ENCODE results near the gene DENND4B.

Gene DENND4B

GRCh38 chr1:153968972-153969371 lies 22.5 kb upstream of the DENND4B start:
- no peak for DNase-seq

GRCh38 chr1:153968408-153968807 lies 21.9 kb upstream of the DENND4B start:
- no peak for DNase-seq

DNA sequence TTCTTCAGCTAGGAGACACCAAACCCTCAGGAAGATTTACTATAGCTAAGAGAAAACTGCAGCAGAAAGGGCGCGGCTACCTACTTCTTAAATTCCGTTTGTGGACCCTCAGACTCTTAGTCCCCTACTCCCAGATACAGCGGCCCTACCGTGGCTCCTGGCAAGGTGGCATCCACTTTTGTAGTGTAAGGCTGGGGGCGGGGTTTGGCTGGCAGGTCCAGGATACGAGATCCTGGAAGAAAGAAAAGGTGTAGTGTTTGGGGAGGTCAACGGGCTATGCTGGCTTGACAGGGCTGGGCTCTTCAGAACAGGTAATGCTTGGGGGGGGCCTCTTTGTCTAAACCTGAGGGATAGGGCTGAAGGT lies 21.5 kb upstream of the DENND4B start:
- no peak for DNase-seq

DNA sequence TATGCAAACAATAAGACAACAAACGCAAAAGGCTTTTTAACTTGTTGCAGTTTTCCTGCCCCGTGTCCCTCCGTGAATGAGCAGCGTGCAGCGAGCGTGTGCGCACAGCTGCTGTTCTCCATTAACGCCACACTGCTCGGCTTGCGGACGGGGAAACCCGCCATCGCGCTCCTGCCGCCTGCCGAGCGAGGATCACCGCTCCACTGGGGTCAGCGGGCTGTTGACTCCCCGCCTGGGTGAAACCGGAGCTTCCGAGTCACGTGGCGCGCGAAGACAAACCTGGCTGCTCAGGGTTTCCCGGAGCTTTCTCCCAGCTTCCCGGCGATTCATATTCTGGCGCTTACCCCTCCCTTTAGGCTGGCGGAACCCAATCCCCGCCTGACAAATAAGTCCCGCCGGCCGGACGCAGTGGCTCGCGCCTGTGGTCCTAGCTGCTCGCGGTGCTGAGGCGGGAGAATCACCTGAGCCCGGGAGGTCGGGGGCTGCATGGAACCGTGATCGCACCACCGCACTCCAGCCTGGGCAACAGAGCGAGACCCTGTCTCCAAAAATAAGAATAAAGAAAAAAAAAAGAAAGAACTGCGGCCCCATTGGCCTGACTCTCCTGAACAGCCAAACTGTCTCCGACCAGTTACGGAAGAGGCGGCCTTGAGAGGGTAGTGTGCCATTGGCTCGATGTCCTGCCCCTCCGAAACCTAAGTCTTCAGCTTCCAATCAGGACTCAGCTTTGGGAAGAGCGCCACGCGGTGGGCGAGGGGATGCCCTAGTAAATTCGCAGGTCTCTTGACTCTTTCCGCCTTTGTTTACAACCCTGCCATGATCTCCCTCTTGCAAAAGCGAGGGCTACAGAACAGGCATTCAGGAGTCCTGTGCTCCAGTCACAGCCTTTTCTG lies 20.8 kb upstream of the DENND4B start, which contains the start of gene CREB3L4:
Gene CREB3L4 (plus strand): TSS at position 796 of the 893 bp plus-strand sequence. CDS start 624 bp downstream, outside the sequence.
- DNase-seq = peak; percentile 76 to 78

DNA sequence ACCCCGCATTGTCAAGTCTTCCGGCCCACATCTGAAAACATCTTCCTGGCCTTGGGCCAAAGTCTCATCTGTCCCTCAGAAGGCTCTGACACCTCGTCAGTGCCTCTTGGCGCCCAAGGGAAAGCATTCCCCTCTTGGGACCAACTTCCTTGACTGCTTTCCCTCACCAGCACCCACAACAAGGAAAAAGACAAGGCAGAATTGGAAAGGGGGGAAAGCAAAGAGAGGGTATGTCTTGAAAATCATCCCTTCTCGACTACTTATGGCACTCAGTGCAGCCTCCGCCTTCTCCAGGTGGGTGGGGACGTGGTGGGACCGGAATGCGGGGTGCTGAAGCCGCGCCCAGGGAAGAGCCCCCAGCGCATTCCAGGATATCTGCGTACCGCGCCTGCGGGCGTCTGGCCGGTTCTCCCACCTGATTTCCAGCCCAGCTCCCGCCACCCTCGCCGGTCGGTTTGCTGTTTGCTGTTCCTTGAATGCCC lies 17.4 kb upstream of the DENND4B start:
- no peak for DNase-seq

DNA sequence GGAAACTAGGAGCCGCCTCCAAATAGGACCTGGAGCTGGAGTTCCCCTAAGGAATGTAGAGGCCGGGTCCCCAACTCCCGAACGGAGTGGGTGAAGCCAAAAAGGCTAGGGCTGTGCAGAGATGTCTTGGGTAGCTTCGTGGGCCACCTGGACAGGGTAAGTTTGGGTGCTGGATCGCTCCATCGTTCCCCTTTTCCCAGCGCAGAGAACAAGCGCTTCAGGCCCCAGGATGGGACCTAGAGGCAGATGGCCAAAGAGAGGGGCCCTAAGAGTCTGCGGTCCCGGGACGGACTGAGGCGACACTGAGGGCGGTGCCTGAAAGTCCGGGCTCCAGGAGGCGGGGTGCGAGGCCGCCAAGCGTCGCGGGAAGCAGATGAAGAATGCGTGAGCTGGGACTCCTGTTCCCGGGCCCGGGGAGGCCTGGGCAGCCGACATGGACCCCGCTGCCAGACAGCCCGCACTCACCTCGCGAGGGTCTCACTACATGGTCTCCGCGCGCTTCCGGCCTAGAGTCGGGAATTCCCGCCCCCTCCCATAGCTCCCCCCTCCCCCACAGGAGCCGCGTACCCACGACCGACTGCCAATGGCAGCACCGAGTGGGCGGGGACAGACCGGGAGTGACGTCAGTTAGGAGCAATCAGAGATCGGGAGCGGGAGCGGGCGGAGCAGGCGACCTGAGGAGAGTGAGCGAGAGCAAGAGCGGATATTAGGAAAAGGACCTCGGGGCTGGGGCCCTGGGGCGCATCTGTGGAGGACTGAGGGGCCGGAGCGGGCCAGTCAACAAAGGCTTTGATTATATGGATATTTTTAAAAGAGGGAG lies 16.7 kb upstream of the DENND4B start, which contains the start of gene SLC39A1:
Gene SLC39A1 (minus strand): TSS at position 508 of the 820 bp plus-strand sequence. CDS start 822 bp downstream, outside the sequence.
- peak; percentile 96 to 98 for DNase-seq

GRCh38 chr1:153962088-153963029 lies 15.8 kb upstream of the DENND4B start:
- DNase-seq = no peak

GRCh38 chr1:153961421-153961820 lies 14.9 kb upstream of the DENND4B start:
- DNase-seq = no peak

DNA sequence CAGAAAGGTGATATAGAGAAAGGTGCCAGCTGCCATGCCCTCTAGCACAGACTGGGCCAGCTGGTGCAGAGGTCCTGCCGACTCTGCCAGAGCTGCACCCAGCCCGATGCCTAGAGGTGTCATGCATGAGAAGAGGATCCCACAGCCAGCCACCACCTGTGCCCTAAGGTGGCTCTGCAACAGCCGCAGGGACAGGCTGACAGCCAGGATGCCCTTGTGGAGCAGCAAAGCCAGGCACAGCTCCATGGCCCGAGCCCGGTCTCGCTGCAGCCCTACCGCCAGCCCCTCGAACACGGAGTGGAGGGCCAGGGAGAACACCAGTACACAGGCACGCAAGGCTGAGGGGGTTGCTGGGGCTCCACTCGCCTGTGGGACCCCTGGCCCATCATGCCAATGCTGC lies 13.7 kb upstream of the DENND4B start:
- DNase-seq = no peak

DNA sequence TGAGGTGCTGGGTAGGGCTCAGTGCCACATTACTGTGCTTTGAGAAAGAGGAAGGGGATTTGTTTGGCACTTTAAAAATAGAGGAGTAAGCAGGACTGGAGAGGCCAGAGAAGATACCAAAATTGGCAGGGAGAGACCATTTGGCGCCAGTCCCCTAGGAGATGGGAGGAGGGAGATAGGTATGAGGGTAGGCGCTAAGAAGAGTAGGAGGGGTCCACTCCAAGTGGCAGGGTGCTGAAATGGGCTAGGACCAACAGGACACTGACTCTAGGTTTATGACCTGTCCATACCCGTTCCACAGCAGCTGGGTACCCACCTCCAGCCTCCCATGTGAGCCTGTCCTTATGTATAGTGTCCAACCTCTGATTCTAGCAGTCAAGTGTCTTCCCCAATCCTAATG lies 12.9 kb upstream of the DENND4B start:
- no peak for DNase-seq

- DNase-seq = no peak
These were observed 12.4 kb upstream of the DENND4B start for GRCh38 chr1:153958961-153959260.

- peak; percentile 96 to 98 for DNase-seq
These were observed 11.8 kb upstream of the DENND4B start, which contains the start of gene CRTC2 for GRCh38 chr1:153958111-153958960. Gene CRTC2 (minus strand): TSS chr1:153958612. CDS start chr1:153958497, 115 bp downstream.

DNA sequence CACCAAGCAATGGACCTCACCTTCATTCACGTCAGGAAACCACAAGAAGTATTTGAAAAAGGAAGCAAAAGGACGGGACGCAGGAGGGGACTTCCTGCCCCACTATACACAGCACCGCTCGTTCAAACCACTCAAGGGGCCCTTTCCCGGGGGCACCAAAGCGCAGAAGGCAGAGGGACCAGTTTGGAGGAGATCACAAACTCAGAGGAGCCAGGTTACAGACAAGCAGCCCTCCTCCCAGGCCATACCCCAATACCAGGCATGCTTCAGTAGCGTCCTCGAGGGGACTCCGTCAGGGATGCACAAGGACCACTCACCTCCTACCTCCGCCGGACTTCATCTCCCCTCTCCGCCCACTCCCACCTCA lies 11.2 kb upstream of the DENND4B start:
- DNase-seq = peak in 1 of 2 donors; percentile 34

DNA sequence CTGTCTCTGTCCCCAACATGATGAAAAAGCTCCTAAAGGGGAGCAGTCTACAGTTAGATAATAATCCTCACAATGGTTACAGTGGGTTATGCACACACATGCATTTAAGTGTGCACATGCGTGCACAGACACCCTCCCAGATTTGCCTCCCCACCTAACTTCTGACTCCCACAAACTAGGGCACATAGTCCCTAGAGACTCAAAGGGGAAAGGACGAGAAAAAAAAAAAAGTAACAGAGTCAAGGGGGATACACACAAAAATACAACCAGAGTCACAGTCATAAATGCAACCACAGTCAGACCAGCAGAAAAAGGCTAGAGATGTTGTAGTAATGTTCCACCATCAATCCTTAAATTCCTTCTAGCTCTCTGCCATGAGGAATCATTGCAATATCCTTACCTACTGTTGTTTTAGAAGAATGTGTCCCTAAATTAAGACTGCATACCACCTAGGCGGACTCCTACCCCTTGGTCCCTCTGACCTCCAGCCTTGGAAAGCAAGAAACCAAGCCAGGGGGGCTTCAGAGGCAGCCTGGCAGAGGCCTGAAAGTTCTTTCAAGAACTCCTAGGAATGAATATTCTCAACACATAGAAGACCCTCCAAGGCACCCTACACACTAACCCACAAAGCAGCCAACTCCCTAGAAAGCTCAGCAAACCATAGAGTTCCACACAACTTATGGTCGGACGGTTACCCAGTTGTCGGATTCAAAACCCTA lies 10.6 kb upstream of the DENND4B start:
- no peak for DNase-seq

DNA sequence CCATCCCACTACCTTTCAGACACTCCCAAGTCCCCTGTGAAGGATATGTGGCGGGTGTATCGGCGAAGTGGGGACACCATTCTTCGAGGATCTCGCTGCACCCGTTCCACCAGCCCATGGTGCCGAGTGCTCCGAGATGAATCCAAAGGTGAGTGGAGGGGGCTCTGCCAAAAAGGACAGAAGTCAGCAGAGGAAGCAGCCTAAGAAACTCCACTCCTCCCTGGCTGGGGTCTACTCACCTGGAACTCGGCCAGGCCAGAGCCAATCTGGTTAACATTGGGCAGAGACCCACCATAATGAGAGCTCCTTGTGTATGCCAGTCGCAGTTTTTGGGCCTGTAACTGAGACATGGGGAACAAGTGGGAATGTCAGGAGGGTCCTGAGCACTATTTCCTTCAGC lies 8.3 kb upstream of the DENND4B start:
- no peak for DNase-seq

- no peak for DNase-seq
These were observed 7.4 kb upstream of the DENND4B start for GRCh38 chr1:153953859-153954365.

- DNase-seq = no peak
These were observed 5.3 kb upstream of the DENND4B start for GRCh38 chr1:153951801-153952200.

GRCh38 chr1:153951183-153951582 lies 4.7 kb upstream of the DENND4B start:
- DNase-seq = no peak

DNA sequence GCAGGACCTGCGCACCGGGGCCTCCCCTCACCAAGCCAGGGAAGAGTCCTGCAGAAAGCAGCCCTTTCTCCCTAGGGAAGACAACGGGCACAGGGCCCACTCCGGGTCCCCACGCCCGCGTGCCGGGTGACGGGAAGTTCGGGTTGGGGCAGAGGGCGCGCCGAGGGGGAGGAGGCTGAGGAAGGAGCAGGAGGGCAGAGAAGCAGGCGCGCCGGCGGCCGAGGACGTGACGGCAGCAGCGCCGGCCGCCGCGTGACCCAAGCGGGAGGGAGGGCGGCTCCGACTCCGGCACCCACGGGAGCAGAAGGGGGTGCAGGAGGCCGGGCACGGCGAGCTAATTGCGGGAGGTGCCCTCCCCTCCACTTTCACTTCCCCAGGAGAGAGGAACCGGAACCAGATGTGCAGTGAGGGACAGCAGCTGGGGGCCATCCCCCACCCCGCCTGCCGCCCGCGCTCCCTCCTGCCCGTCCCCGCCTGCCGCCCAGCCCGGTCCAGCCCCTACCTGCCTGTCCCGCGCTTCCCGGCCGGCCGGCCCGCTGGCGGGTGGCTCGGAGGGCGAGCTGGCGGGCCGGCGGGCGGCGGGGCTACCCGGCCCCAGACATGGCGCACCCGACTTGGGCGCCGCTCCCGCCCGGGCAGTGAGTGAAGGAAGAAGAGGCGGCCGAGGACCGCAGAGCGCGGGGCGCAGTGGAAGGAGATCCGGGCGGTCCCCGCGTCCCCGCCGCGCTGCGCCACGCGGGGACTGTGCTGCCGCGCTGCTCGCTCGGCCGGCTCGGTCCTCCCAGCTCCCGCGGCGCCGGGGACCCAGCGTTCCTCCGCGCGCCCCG lies 510 bp downstream of the DENND4B start:
- DNase-seq = peak; percentile 50 to 64
